Ovary (tissue), 3 donors: ENCODE results near the gene PTPRJ.

Experiments used
- EP300 ChIP-seq: sonication (generic); formaldehyde crosslinking; IDR thresholded peaks from one replicate; pipeline ENCODE4 v1.6.1; 2017; ENCODE audit warnings: antibody characterized with exemption
- POLR2A ChIP-seq: fragments of 450-650 bp; IDR thresholded peaks from one replicate; pipeline ENCODE4 v1.6.1; 2017; ENCODE audit warnings: antibody characterized with exemption, mild to moderate bottlenecking, moderate library complexity
- TF ChIP-seq, protein P1 (sequence below), 3 donors: fragments of 450-650 bp in 2 of 3; fragments of 200-600 bp in 1 of 3; IDR thresholded peaks; one replicate each; pipeline versions ENCODE4 v1.5.1 to v1.8.0; 2016 to 2022; ENCODE audit warnings: antibody characterized with exemption in 3 of 3, mild to moderate bottlenecking in 1 of 3
- donor health status: DM: no; HTN: no; CAD: no.

DNA sequence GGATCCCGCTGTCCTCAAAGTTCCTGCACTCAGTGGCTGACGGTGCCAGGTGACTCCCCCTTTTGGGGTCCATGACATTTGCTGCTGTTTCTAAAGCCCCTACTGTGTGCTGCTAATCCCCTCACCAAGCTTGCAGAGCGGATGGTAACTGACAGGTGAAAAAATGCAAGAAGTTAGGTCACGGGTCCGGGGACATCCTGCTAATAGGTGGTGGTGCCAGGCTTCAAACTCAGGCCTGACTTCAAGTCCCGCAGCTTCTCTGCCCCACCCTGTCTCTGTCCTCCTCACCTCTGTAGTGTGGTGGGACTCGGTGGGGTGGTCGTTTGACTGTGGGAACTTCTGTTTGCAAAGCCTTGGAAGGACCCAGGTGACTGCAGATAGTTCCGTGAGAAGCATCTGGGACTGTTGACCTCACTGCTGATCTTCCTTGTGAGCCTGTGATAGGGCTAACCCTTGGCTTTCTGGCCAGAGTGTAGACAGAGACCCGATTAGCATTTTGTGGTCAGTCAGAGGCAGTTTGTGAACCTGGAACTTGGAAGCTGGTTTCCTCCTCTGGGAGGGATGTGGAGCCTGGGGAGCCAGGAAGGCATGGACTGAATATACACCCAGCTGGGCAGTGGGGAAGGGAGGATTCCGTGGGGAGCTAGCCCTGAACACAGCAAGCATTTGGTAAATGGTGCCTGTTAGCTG lies 120.8 kb downstream of the PTPRJ start:
- TF ChIP-seq, protein P1, sequence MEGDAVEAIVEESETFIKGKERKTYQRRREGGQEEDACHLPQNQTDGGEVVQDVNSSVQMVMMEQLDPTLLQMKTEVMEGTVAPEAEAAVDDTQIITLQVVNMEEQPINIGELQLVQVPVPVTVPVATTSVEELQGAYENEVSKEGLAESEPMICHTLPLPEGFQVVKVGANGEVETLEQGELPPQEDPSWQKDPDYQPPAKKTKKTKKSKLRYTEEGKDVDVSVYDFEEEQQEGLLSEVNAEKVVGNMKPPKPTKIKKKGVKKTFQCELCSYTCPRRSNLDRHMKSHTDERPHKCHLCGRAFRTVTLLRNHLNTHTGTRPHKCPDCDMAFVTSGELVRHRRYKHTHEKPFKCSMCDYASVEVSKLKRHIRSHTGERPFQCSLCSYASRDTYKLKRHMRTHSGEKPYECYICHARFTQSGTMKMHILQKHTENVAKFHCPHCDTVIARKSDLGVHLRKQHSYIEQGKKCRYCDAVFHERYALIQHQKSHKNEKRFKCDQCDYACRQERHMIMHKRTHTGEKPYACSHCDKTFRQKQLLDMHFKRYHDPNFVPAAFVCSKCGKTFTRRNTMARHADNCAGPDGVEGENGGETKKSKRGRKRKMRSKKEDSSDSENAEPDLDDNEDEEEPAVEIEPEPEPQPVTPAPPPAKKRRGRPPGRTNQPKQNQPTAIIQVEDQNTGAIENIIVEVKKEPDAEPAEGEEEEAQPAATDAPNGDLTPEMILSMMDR (IDR thresholded peaks at IDR 0.05) = no peak
- TF ChIP-seq POLR2A = no peak
- no peak for TF ChIP-seq EP300
